Natural killer cell treated with Interleukin-12 subunit alpha and Interleukin-12 subunit beta and Interleukin-15 and Interleukin-18, amount 100 ng/mL, for 72 hours (primary cell): ENCODE data around the gene OPRL1. TPM values are rescaled to one million over a fixed set of nuclear protein-coding genes. Genes with fewer than 3 reads are reported as not detected.
A peak's percentile ranks its signal among the peaks of the same experiment; 100 is the strongest.
"Not testable (repeated sequence)": the region's sequence is repeated elsewhere in the genome, so short reads cannot be mapped to it uniquely, and the experiment has no call there.

ENCODE experiments used
- ATAC-seq, 2 donors: fragments of 150-1000 bp; cut with Tn5 transposase in 1 of 2; sonication (Bioruptor Pico), chemical (Tn5 transposase) in 1 of 2; 2 replicates each; pipeline ENCODE4 v1.10.0; 2021
- DNase-seq: peaks from one replicate; pipeline ENCODE4 v3.0.0; 2022; ENCODE audit warnings: low spot score
- H3K27ac Mint-ChIP-seq, 2 donors: 1 replicate in 1 of 2; 2 replicates in 1 of 2; pipeline ENCODE4 v1.8.0; 2022; ENCODE audit warnings: mixed read lengths in 2 of 2, mild to moderate bottlenecking in 1 of 2, moderate library complexity in 1 of 2
- H3K27me3 Mint-ChIP-seq, 2 donors: 1 replicate in 1 of 2; 2 replicates in 1 of 2; pipeline ENCODE4 v1.8.0; 2022; ENCODE audit warnings: mixed read lengths in 2 of 2
- H3K36me3 Mint-ChIP-seq: one replicate; pipeline ENCODE4 v1.8.0; 2022; ENCODE audit warnings: mixed read lengths
- H3K4me1 Mint-ChIP-seq, 2 donors: 1 replicate in 1 of 2; 2 replicates in 1 of 2; pipeline ENCODE4 v1.8.0; 2022; ENCODE audit warnings: low read depth in 2 of 2, mixed read lengths in 2 of 2, mild to moderate bottlenecking in 1 of 2
- H3K4me3 Mint-ChIP-seq: one replicate; pipeline ENCODE4 v1.8.0; 2022; ENCODE audit warnings: mixed read lengths
- H3K9me3 Mint-ChIP-seq: 2 replicates; pipeline ENCODE4 v1.8.0; 2022; ENCODE audit warnings: mixed read lengths
- total RNA-seq, 2 donors: library from RNA; stranded (reverse); gene quantifications; one replicate each; pipeline ENCODE4 v1.2.3, GENCODE V29; 2022

OPRL1 gene
- total RNA-seq, 2 donors from 2014 or later, result 0.12 to 0.20 TPM

DNA sequence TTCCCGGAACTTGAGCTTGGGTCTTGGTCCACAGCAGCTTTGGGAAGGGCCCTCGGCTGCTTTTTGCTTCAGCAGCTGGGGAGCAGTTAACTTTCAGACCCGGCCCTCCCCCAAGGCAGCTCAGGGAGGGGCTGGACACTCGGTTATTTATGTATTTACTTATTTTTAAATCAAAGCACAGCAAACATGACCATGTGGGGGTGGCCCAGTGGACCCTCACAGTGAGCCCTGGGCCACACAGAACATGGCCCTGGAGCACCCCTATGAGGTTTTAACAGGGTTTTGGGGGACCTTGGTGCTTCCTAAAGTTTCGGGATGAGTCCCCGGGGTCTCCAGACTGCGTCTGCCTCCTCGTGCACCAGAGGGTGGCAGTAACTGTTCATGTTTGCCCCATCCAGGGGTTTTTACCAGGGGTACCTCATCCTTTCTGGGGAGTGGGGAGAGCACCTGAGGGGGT lies 54.1 kb downstream of the OPRL1 start:
- H3K27me3 Mint-ChIP-seq, result peaks cover 7 to 15% of the 10 kb centered on the region in 2 donors
- ATAC-seq (no peak), DNase-seq (peak; percentile 25)
- no peaks in the 10 kb centered on the region for H3K4me1 Mint-ChIP-seq
- no peaks in the 10 kb centered on the region for H3K36me3 Mint-ChIP-seq
- H3K4me3 Mint-ChIP-seq, result no peak overlapping the region
- H3K9me3 Mint-ChIP-seq, result no peaks in the 10 kb centered on the region
- no peak overlapping the region for H3K27ac Mint-ChIP-seq

DNA sequence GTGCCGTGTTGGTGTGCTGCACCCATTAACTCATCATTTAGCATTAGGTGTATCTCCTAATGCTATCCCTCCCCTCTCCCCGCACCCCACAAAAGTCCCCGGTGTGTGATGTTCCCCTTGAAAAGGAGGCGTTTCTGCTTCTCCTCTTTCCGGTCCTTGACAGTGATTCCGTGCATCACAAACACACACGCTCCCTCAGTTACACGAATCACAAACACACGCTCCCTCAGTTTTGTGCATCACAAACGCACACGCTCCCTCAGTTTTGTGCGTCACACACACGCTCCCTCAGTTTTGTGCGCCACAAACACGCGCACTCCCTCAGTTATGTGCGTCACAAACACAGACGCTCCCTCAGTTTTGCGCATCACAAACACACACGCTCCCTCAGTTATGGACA lies 54.9 kb downstream of the OPRL1 start:
- not testable (repeated sequence) for H3K9me3 Mint-ChIP-seq, ATAC-seq, H3K4me3 Mint-ChIP-seq, H3K36me3 Mint-ChIP-seq, H3K27ac Mint-ChIP-seq, H3K4me1 Mint-ChIP-seq
- DNase-seq, result peak; percentile 8
- peaks cover 0 to 11% of the 10 kb centered on the region in 2 donors for H3K27me3 Mint-ChIP-seq

DNA sequence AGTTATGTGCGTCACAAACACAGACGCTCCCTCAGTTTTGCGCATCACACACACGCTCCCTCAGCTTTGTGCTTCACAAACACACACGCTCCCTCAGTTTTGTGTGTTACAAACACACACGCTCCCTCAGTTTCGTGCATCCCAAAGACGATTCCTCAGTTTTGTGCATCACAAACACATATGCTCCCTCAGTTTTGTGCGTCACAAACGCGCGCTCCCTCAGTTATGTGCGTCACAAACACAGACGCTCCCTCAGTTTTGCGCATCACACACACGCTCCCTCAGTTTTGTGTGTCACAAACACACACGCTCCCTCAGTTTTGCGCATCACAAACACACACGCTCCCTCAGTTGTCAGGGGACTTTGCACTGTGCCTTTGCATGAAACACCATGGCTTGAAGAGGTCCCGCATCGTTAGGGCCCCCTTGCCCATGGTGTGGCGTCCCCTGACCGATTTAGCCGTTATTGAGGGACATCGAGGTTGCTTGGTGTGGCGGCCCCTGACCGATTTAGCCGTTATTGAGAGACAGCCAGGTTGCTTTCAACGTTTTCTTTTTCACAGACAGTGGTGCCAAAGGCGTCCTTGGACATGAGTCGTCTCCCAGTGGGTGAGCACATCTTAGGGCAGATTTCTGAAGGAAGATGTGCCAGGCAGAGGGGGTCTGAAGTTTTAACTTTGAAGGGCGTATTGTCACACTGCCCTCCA lies 56.3 kb downstream of the OPRL1 start:
- Mint-ChIP-seq H3K27ac (no peak overlapping the region), H3K4me3 (no peak overlapping the region), H3K4me1 (no peaks in the 10 kb centered on the region), H3K9me3 (no peaks in the 10 kb centered on the region), H3K27me3 (peaks cover 0 to 4% of the 10 kb centered on the region in 2 donors), H3K36me3 (no peaks in the 10 kb centered on the region)
- peak; percentile 10 for DNase-seq
- ATAC-seq, result no peak

GRCh38 chr20:64137598-64138031 lies 57.7 kb downstream of the OPRL1 start:
- no peak overlapping the region for H3K4me3 Mint-ChIP-seq
- peak; percentile 54 for DNase-seq
- no peaks in the 10 kb centered on the region for H3K9me3 Mint-ChIP-seq
- H3K4me1 Mint-ChIP-seq, result no peaks in the 10 kb centered on the region
- H3K27ac Mint-ChIP-seq, result no peak overlapping the region
- ATAC-seq, result peak in 1 of 2 donors; percentile 24
- peaks cover 6 to 8% of the 10 kb centered on the region in 2 donors for H3K27me3 Mint-ChIP-seq
- no peaks in the 10 kb centered on the region for H3K36me3 Mint-ChIP-seq

GRCh38 chr20:64138276-64138815 lies 58.5 kb downstream of the OPRL1 start:
- DNase-seq (peak; percentile 35), ATAC-seq (no peak)
- Mint-ChIP-seq H3K27ac (no peak overlapping the region), H3K27me3 (peaks cover 6 to 8% of the 10 kb centered on the region in 2 donors), H3K9me3 (no peaks in the 10 kb centered on the region), H3K36me3 (no peaks in the 10 kb centered on the region), H3K4me1 (peaks cover 0 to 2% of the 10 kb centered on the region in 2 donors), H3K4me3 (no peak overlapping the region)

GRCh38 chr20:64139199-64140060 lies 59.5 kb downstream of the OPRL1 start:
- Mint-ChIP-seq H3K4me1 (peaks cover 0 to 5% of the 10 kb centered on the region in 2 donors), H3K27me3 (peaks cover 6 to 8% of the 10 kb centered on the region in 2 donors)

GRCh38 chr20:64140061-64140931 lies 60.4 kb downstream of the OPRL1 start:
- no peak overlapping the region for H3K4me3 Mint-ChIP-seq
- H3K27ac Mint-ChIP-seq, result no peak overlapping the region
- no peak for ATAC-seq
- peaks cover 12% of the 10 kb centered on the region for H3K36me3 Mint-ChIP-seq
- peaks cover 0 to 5% of the 10 kb centered on the region in 2 donors for H3K4me1 Mint-ChIP-seq
- DNase-seq, result peak; percentile 8
- H3K9me3 Mint-ChIP-seq, result peaks cover 8% of the 10 kb centered on the region
- peaks cover 6 to 8% of the 10 kb centered on the region in 2 donors for H3K27me3 Mint-ChIP-seq

More at GRCh38 chr20:64139199-64140060, 59.5 kb downstream of the OPRL1 start:
- Mint-ChIP-seq H3K36me3 (peaks cover 4% of the 10 kb centered on the region), H3K4me3 (no peak overlapping the region), H3K9me3 (peaks cover 2% of the 10 kb centered on the region), H3K27ac (no peak overlapping the region)
- ATAC-seq (no peak), DNase-seq (peak; percentile 40)

DNA sequence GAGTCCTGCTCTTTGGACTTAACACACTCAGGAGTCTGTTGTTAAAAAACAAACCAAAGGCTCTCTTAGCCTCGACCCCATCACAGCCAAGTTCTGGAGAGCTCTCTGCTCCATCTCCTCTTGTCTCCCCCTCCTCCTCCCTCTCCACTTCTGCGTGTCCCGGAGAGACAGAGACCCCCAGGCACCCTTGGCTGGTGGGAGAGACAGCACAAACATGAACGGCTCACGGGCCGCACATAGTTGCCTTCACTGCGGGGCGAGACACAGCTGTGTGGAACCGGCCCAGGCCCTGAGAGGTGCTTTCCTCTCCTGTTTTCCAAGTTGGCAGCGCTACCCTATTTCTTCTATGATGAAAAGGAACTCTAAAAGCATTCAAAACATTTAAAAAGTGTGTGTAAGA lies 61.1 kb downstream of the OPRL1 start:
- ATAC-seq, result no peak
- H3K4me3 Mint-ChIP-seq, result no peak overlapping the region
- peaks cover 0 to 5% of the 10 kb centered on the region in 2 donors for H3K4me1 Mint-ChIP-seq
- DNase-seq, result peak; percentile 12
- H3K27me3 Mint-ChIP-seq, result peaks cover 4 to 6% of the 10 kb centered on the region in 2 donors
- H3K9me3 Mint-ChIP-seq, result peaks cover 8% of the 10 kb centered on the region
- H3K27ac Mint-ChIP-seq, result no peak overlapping the region
- peaks cover 12% of the 10 kb centered on the region for H3K36me3 Mint-ChIP-seq

GRCh38 chr20:64142590-64142989 lies 62.7 kb downstream of the OPRL1 start:
- H3K4me1 Mint-ChIP-seq, result peaks cover 0 to 5% of the 10 kb centered on the region in 2 donors
- ATAC-seq (no peak), DNase-seq (peak; percentile 42)
- H3K4me3 Mint-ChIP-seq, result no peak overlapping the region
- peaks cover 12% of the 10 kb centered on the region for H3K36me3 Mint-ChIP-seq
- H3K9me3 Mint-ChIP-seq, result peaks cover 8% of the 10 kb centered on the region
- peaks cover 4 to 6% of the 10 kb centered on the region in 2 donors for H3K27me3 Mint-ChIP-seq
- no peak overlapping the region for H3K27ac Mint-ChIP-seq

GRCh38 chr20:64143018-64143801 lies 63.3 kb downstream of the OPRL1 start:
- H3K9me3 Mint-ChIP-seq, result peaks cover 8% of the 10 kb centered on the region
- peak overlapping the region in 1 of 2 donors; percentile 53 for H3K27ac Mint-ChIP-seq
- H3K36me3 Mint-ChIP-seq, result peaks cover 12% of the 10 kb centered on the region
- no peak overlapping the region for H3K4me3 Mint-ChIP-seq
- ATAC-seq (no peak), DNase-seq (peak; percentile 34)
- peaks cover 0 to 5% of the 10 kb centered on the region in 2 donors for H3K4me1 Mint-ChIP-seq
- peaks cover 4 to 6% of the 10 kb centered on the region in 2 donors for H3K27me3 Mint-ChIP-seq

DNA sequence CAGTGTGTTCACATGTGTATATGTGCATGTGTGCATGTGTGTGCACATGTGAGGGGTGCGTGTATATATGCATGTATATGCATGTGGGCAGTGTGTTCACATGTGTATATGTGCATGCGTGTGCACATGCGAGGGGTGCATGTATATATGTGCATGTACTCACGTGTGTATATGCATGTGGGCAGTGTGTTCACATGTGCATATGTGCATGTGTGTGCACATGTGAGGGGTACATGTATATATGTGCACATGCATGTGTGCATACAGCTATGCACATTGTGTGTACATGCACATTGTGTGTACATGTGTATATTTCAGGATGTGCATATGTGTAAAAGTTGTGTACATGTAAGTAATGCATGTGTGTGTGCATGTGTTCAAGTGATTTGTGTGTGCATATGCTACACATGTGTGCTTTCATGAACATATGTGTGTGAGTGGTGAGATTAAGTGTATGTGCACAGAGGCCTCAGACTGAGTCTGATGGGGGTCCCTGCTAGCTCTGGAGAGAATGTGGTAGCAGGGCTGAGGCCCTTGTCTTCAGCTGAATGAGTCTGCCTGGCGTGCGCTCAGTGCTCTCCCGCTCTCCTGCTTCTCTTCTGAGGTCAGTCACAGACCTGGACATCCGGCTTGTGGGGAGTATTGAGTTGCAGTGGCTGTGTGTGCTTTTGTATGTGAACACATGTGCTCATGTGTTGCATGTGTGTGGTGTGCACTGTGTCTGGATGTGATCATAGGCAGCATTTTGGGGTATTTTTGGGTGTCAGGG lies 64.4 kb downstream of the OPRL1 start:
- peaks cover 4 to 6% of the 10 kb centered on the region in 2 donors for H3K27me3 Mint-ChIP-seq
- H3K27ac Mint-ChIP-seq, result peak overlapping the region in 1 of 2 donors; percentile 35
- peaks cover 8% of the 10 kb centered on the region for H3K9me3 Mint-ChIP-seq
- ATAC-seq (no peak), DNase-seq (peak; percentile 2)
- H3K4me3 Mint-ChIP-seq, result no peak overlapping the region
- peaks cover 12% of the 10 kb centered on the region for H3K36me3 Mint-ChIP-seq
- H3K4me1 Mint-ChIP-seq, result peaks cover 0 to 5% of the 10 kb centered on the region in 2 donors
